ENCODE data around the gene BEND6. TPM values are rescaled to one million over a fixed set of nuclear protein-coding genes. Genes with fewer than 3 reads are reported as not detected.
A peak's percentile ranks its signal among the peaks of the same experiment; 100 is the strongest.

The BEND6 gene
- polyA plus RNA-seq, 3 donors: not detected

- TF ChIP-seq CTCF (IDR thresholded peaks at IDR 0.05): no peak
- H3K4me3 ChIP-seq (replicated peaks in 1 of 3; ENCODE audit: low read depth in 2 of 3, low read length in 3 of 3): peak overlapping the region; percentile 39 to 77 (median 50)
- H4K20me1 ChIP-seq (ENCODE audit: insufficient read depth, low read length): no peaks in the 10 kb centered on the region
- peaks cover 24 to 35% of the 10 kb centered on the region in 2 donors for H3K27me3 ChIP-seq (ENCODE audit: control insufficient read depth in 2 of 2, insufficient read depth in 2 of 2, low read length in 2 of 2)
- intact Hi-C loops (cut with micrococcal nuclease): no loop called here
- Mint-ChIP-seq H3K4me1 (peaks cover 22% of the 10 kb centered on the region), H3K4me3 (peak overlapping the region; percentile 94 to 97), H3K36me3 (peaks cover 1 to 3% of the 10 kb centered on the region in 2 donors), H3K27me3 (ENCODE audit: low read depth in 3 of 3) (peaks cover 27 to 33% (median 32%) of the 10 kb centered on the region in 3 donors), H3K9me3 (peaks cover 0 to 7% (median 2%) of the 10 kb centered on the region in 7 donors), H3K27ac (peak overlapping the region in 3 of 7 donors; percentile 40 to 55 (median 40))
- no peak overlapping the region for H3K27ac ChIP-seq (ENCODE audit: low read depth in 1 of 2, low read length in 2 of 2)
- no peaks in the 10 kb centered on the region for H3K36me3 ChIP-seq (replicated peaks in 1 of 2; ENCODE audit: control insufficient read depth in 1 of 2, insufficient read depth in 2 of 2, low read length in 2 of 2)
- H3K9me3 ChIP-seq (replicated peaks in 1 of 2; ENCODE audit: control insufficient read depth in 1 of 2, insufficient read depth in 1 of 2, low read length in 2 of 2): no peaks in the 10 kb centered on the region
- no peak overlapping the region for H3K9ac ChIP-seq (ENCODE audit: insufficient read depth, low read length, poor library complexity, severe bottlenecking)
- H3K79me2 ChIP-seq (ENCODE audit: insufficient read depth, low read length): no peaks in the 10 kb centered on the region
- peak overlapping the region; percentile 94 for H3K4me2 ChIP-seq (replicated peaks; ENCODE audit: extremely low read depth, low read length, poor library complexity, severe bottlenecking)
- peaks cover 21 to 22% of the 10 kb centered on the region in 2 donors for H3K4me1 ChIP-seq (ENCODE audit: control insufficient read depth in 1 of 2, insufficient read depth in 2 of 2, low read length in 2 of 2)
- WGBS (ENCODE audit: insufficient coverage): 1% methylated on average over 12 of the region's 42 CpGs
- peak overlapping the region; percentile 81 for H2AFZ ChIP-seq (ENCODE audit: insufficient read depth, low read depth, low read length, poor library complexity, severe bottlenecking)
- DNase-seq: peak; percentile 3 to 16 (median 5)
These were observed 1.1 kb upstream of the BEND6 start for GRCh38 chr6:56953597-56954402.

DNA sequence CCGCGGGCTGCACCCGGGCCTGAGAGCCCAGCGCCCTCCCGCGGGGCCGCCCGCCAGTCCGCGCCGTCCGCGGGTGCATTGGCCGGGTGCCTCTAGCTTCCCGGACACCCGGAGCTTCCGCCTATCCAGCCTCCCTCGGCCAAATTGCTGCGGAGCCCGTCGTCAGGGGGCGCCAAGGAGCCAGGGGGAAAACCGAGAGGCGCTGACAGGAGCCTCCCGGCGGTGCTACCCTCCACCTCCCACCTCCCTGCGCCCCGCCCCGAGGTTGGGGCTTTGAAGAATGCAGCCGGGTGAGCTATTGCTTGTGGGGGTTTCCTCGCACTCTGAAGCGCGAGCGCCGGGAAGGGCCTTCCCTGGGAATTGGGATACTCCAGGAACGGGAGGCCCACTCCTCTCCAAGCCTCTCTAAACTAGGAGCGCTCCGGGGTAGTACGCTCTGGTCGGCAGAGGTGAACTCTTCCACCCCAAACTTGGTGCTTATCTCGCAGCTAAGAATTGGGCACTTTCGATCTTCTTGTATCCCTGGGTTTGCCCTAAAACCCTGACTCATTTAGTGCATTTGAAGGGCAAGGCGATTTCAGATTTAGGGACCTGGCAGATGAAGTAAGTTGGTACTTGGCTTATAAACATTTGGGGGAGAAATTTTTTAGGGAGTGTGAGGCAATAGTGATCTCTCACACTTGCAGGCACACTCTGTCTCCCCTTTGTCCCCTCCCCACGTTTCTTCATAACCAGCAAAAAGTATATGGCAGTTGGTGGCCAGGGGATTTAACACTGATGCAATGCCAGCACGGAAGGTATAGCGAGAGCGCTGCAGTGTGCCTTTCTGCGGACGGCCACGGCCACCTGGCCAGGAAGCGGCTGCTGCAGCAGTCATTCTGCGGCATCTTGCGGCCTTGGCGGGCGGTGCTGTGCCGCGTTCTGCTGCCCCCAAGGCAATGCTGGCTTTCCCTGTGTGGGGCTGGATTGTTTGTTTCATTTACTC, 556 bp downstream of the BEND6 start:
- no peaks in the 10 kb centered on the region for H3K9me3 ChIP-seq (replicated peaks in 1 of 2; ENCODE audit: control insufficient read depth in 1 of 2, insufficient read depth in 1 of 2, low read length in 2 of 2)
- peak overlapping the region; percentile 74 for H2AFZ ChIP-seq (ENCODE audit: insufficient read depth, low read depth, low read length, poor library complexity, severe bottlenecking)
- WGBS (ENCODE audit: insufficient coverage): under 1% methylated on average over 41 of the region's 57 CpGs
- no peak overlapping the region for H3K27ac ChIP-seq (ENCODE audit: low read depth in 1 of 2, low read length in 2 of 2)
- no peaks in the 10 kb centered on the region for H3K79me2 ChIP-seq (ENCODE audit: insufficient read depth, low read length)
- H3K27me3 ChIP-seq (ENCODE audit: control insufficient read depth in 2 of 2, insufficient read depth in 2 of 2, low read length in 2 of 2): peaks cover 24 to 35% of the 10 kb centered on the region in 2 donors
- DNase-seq: peak; percentile 44 to 68 (median 57)
- H3K36me3 Mint-ChIP-seq: peaks cover 1 to 3% of the 10 kb centered on the region in 2 donors
- peaks cover 0 to 7% (median 2%) of the 10 kb centered on the region in 7 donors for H3K9me3 Mint-ChIP-seq
- peak overlapping the region; percentile 94 for H3K4me2 ChIP-seq (replicated peaks; ENCODE audit: extremely low read depth, low read length, poor library complexity, severe bottlenecking)
- peaks cover 21 to 22% of the 10 kb centered on the region in 2 donors for H3K4me1 ChIP-seq (ENCODE audit: control insufficient read depth in 1 of 2, insufficient read depth in 2 of 2, low read length in 2 of 2)
- no peak overlapping the region for H3K9ac ChIP-seq (ENCODE audit: insufficient read depth, low read length, poor library complexity, severe bottlenecking)
- H3K36me3 ChIP-seq (replicated peaks in 1 of 2; ENCODE audit: control insufficient read depth in 1 of 2, insufficient read depth in 2 of 2, low read length in 2 of 2): no peaks in the 10 kb centered on the region
- peak overlapping the region; percentile 24 to 77 (median 40) for H3K4me3 ChIP-seq (replicated peaks in 1 of 3; ENCODE audit: low read depth in 2 of 3, low read length in 3 of 3)
- intact Hi-C loops (cut with micrococcal nuclease): no loop called here
- no peak overlapping the region for H3K27ac Mint-ChIP-seq
- peak; percentile 72 for TF ChIP-seq CTCF (IDR thresholded peaks at IDR 0.05)
- peaks cover 22% of the 10 kb centered on the region for H3K4me1 Mint-ChIP-seq
- peak overlapping the region; percentile 77 to 88 for H3K4me3 Mint-ChIP-seq
- H4K20me1 ChIP-seq (ENCODE audit: insufficient read depth, low read length): no peaks in the 10 kb centered on the region
- H3K27me3 Mint-ChIP-seq (ENCODE audit: low read depth in 3 of 3): peaks cover 27 to 33% (median 32%) of the 10 kb centered on the region in 3 donors
